ENCODE results near the gene LRP1B.

Gene LRP1B

DNA sequence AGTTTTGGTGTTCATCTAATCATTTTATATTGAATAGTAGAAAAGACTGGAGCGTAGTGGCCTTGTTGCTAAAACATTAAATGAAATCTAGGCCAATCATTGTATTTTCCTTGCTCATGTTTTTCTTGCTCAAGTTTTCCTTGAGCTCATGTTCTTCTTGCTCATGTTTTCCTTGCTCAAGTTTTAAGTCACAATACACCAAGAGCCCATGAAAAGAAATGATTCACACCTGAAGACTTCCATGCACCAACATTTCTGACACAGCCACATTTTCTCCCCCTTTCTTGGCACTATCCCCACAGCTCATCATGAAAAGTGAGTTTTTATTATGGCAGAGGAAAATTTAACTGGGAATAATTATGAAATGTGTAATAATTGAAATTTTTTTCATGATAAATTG is 92.0 kb downstream of the LRP1B start:
- DNase-seq: no peak

GRCh38 chr2:142037744-142038143 is 93.1 kb downstream of the LRP1B start:
- no peak for DNase-seq

DNA sequence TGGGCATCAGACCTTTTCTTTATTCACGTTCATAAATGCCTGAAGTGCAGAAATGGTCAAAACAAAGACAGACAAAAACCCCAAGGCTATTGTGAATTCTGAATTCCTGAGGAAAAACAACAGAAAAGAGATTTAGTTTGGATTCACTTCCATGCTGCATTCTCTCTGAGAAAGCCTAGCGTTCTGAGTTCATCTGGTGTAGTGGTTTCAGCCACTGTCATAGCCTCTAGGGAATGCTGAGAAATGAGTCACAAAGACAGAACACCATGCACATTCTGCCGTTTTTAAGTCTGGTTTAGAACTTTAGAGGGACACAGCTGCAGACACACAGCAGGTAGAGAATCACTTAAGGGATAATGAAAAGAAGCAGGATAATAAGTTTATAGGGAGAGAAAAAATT is 93.8 kb downstream of the LRP1B start:
- DNase-seq: no peak

DNA sequence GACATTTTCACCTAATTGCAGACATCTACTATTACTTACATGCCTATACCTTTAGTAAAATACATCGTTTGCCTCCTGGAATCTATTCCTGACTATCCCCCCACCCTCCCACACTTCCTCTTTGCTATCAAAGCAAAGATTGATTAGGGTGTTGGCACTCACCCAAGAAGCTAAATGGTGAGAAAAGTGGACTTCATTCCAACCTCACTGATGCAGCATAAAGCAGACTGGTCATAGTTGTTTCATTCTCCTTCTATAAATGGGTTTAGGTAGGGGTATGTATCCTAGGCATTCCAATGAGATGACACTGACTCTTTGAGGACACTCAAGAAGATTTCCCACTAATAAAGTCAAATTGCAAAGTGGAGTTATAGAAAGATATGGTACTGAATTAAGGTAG is 97.4 kb downstream of the LRP1B start:
- DNase-seq: no peak

DNA sequence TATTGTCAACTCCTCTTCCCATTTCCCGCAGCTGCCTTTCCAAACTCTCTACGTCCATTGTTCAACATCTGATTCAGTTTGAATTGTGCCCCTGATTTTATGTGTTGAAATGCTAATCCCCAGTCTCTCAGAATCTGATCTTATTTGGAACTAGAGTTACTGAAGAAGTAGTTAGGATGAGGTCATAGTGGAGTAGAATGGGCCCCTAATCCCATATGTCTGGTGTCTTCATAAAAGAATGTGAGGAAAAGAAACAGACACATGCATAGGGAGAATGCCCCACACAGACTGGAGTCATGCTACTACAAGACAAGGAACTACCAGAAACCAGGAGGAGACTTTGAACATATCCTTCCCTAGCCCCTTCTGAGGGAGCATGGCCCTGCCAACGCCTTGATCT is 99.2 kb downstream of the LRP1B start:
- DNase-seq: no peak

DNA sequence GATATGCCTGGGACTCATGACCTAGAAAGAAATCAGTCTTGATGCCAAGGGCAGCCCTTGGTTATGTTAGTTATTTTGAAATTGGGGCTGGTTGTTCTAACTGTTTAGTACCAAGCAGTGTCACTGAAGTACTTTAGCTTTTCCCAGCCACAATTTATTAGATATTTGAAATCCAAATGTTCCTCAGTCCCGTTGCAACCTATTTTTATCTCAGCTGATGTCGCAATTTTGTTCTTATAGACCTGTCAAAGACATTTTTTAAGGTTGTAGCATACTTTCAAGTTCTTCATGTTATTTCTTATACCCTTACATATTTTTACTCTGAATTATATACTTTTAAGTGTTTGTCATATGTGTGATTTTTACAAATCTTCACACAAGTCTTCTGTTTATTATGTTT is 100.1 kb downstream of the LRP1B start:
- no peak for DNase-seq

DNA sequence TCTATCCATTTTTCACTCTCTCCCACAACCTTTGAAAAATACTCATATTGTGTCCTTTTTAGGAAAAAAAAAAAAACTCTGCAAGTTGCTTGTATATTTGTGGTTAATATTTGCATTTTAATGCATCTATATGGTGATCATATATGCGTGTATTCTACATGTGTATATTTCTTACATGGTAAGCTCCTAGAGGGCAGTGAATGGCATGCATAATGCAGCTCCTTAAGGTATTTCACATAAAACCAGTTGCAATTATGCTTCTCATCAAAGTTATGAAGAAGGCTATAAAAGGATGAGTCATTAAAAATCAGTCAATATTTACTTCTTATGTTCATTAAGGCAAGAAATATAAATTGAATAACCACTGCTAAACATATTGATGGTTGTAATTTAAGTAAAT is 100.8 kb downstream of the LRP1B start:
- no peak for DNase-seq

DNA sequence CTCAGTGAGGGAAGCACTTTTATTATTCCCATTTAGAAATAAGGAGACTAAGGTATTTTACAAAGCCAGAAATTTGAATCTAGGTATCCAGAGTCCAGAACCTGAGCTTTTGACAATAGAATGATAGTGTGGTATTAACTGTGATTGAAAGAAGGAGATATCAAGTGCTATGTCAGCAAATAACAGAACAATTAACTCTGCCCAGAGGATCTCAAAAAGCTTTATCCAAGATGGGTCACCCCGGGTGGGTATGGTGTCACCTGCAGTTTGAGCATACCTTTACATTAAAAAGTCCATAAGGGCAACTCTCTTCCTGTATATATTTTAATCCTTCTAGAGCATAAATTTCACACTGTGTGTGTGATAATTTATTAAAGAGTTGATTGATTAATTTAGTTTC is 105.4 kb downstream of the LRP1B start:
- DNase-seq: no peak

DNA sequence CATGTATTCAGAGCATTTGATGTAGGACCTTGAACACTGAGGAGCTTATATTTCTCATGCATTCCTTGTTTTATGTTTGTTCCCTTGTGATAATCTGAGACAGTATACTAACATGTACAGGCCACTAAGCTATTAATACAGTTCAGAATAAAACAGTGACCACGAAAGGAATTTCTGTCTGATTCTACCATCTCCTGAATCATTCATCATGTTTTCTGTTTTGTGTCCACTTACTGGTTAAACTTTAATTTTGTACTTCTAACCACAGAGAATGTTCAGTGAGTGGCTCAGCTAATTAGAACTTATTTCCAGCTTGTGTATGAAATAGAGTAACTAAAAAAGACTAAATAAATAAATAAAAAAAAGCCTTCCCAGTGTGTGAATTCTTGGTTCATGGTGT is 110.4 kb downstream of the LRP1B start:
- no peak for DNase-seq

- no peak for DNase-seq
These were observed 116.3 kb downstream of the LRP1B start for GRCh38 chr2:142014536-142014935.

- DNase-seq: no peak
These were observed 118.0 kb downstream of the LRP1B start for GRCh38 chr2:142012797-142013196.

GRCh38 chr2:142010477-142011270 is 120.1 kb downstream of the LRP1B start:
- DNase-seq: no peak

GRCh38 chr2:142008135-142008744 is 122.6 kb downstream of the LRP1B start:
- DNase-seq: no peak

- DNase-seq: no peak
These were observed 136.8 kb downstream of the LRP1B start for GRCh38 chr2:141994066-141994465.

DNA sequence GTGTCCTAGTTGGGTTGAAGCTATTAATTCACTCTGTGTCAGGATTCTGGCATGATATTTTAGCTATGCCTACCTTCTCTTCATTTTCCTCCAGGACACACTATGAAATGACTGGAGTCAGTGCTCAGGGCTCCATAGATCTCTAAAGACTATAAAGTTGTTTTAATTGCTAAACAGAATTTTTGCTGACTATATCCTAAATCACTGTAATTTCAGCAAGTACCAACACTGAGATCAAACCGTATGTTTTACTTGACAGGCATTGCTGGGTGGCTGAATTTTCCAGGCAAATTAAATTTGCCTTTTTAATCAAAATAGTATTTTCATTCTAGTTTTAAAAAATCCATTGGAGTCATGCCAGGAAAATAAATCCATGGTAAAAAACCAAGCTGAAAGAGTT is 138.1 kb downstream of the LRP1B start:
- no peak for DNase-seq

DNA sequence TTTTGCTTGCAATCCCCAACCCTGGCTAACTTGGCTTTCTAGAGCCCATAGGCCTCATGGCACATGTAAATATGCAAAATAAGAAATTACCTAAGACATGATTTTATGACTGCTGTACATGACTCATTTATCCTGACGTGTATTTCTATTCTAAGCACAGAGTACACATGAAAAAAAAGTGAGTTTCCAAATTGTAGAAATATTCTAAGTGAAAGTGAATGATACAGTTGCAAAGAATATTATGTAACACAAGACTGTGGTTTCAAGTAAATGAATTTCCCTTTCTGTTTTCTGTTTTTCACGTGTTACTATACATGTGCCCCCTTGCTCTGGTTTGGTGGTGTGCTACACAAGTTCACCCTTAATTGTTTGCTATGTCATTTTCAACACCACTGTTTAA is 162.4 kb downstream of the LRP1B start:
- no peak for DNase-seq

- DNase-seq: no peak
These were observed 162.8 kb downstream of the LRP1B start for GRCh38 chr2:141967980-141968379.

GRCh38 chr2:141967503-141967902 is 163.3 kb downstream of the LRP1B start:
- no peak for DNase-seq

DNA sequence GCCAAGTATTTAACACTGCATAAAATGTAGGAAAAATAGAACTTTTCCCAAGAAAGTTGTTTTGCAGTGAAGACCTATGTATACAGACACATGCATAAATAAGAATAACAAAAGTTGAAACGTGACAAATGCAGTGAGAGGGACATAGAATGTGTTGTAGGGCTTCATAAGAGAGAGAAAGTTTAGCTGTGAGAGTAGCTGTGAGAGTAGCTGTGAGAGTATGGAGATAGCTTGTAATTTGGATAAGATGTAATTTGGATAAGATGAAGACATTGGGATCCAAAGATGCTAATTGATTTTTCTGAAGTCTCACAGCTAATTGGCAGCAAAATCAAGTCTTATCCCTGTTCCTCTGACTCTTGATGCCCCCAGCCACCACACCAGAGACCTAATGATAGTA is 170.9 kb downstream of the LRP1B start:
- DNase-seq: no peak

- DNase-seq: no peak
These were observed 171.8 kb downstream of the LRP1B start for GRCh38 chr2:141959016-141959415.

DNA sequence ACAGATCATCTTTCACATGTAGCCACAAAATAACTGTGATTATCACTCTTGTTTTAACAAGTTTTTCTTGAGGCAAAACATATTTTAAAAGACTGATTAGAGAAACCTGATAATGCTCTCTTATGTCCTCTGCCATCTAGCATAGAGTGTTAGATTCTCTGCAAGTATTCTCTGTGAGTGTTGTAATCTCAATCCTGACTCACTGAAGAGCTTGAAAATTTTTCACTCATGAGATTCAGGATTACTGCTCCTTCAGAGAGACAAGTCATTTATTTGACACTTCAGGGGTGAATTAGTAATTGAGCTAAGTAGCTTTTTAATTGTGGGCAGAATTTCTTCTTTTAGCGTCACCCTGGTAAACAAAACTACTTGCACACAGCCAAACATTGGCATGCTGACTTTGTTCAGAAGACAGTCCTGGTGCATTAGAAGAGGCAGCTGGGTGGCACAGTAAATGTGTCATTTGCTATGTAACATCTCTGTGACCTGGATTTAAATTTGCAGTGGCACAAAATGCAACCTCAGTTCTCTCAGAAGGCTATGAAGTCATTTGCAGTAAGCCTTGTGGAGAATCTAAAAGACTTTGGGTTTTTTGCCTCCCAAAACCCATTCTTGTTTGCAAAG is 172.9 kb downstream of the LRP1B start:
- no peak for DNase-seq

DNA sequence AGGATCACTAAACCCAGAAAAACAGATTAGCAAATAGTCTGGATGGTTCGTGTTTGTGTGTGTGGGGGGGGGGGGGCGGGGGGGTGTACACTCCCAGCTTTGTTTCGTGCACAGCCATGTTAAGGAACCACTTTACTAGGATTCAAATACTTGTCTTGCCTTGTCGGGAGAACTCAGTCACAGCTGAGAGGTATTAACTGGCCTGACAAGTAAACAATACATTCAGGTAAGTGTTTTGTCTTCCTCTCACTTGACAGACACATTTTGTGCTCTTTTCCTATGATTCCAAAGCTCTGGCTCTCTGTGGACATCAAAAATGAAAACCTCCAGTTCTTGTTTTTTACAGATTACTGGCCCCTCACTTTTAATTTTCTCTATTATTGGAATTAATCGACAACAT is 173.5 kb downstream of the LRP1B start:
- no peak for DNase-seq

DNA sequence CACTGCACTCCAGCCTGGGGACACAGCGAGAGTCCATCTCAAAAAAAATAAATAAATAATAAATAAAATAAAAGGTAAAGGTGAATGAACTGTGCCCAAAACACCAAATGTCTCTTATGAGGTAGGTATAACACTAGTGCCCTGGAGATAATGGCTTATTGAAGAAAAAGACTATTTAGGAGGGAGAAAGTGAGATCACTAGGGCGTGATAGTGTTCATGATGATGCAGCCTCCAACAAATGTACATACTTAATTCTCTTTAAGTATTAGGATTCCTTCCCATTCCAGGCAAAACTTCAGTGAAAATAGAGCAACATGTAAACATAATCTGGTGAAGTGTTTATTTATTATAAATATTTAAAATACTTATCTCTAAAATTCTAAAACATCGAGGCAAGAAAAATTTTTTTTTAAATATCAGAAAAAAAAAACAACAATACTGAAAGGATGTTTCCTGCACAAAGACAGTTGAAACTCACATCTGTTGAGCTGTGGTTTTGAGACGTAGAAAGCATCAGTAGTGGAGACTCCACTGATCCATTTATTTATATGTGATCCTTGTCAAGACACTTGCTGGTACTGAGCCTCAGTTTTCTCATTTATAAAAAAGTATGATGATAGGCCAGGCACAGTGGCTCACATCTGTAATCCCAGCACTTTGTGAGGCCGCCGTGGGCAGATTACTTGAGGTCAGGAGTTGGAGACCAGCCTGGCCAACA is 183.3 kb downstream of the LRP1B start:
- no peak for DNase-seq

GRCh38 chr2:141946016-141946415 is 184.8 kb downstream of the LRP1B start:
- no peak for DNase-seq
